T-helper 17 cell (primary cell): Measurements from ENCODE around the gene SETD2. TPM values are rescaled to one million over a fixed set of nuclear protein-coding genes. Genes with fewer than 3 reads are reported as not detected.
A peak's percentile ranks its signal among the peaks of the same experiment; 100 is the strongest.
"Not testable (repeated sequence)": the region's sequence is repeated elsewhere in the genome, so short reads cannot be mapped to it uniquely, and the experiment has no call there.

ENCODE experiments used
- ATAC-seq: fragments of 150-1000 bp; cut with Tn5 transposase; 2 replicates; pipeline ENCODE4 v1.10.0; 2021; ENCODE audit warnings: mild to moderate bottlenecking, moderate library complexity
- DNase-seq, 3 donors: peaks; one replicate each; pipeline versions ENCODE4 v3.0.0 to v3.0.0-alpha.2; 2020 to 2021
- H3K9me3 ChIP-seq: one replicate; pipeline ENCODE4 v1.7.0; 2013; ENCODE audit warnings: low read length, mild to moderate bottlenecking; ENCODE audit not compliant: control insufficient read depth, poor library complexity, severe bottlenecking
- H3K27ac Mint-ChIP-seq: one replicate; pipeline ENCODE4 v1.8.0; 2022; ENCODE audit warnings: mild to moderate bottlenecking, moderate library complexity, mixed read lengths
- H3K27me3 Mint-ChIP-seq: one replicate; pipeline ENCODE4 v1.8.0; 2022; ENCODE audit warnings: mixed read lengths
- H3K36me3 Mint-ChIP-seq: one replicate; pipeline ENCODE4 v1.8.0; 2022; ENCODE audit warnings: low read depth, mixed read lengths
- H3K4me1 Mint-ChIP-seq: one replicate; pipeline ENCODE4 v1.8.0; 2022; ENCODE audit warnings: mild to moderate bottlenecking, mixed read lengths
- H3K4me3 Mint-ChIP-seq: one replicate; pipeline ENCODE4 v1.8.0; 2022; ENCODE audit warnings: mild to moderate bottlenecking, moderate library complexity, mixed read lengths
- total RNA-seq, 4 donors: library from RNA in 2 of 4; stranded (reverse) in 2 of 4; gene quantifications; one replicate each; pipeline ENCODE4 v1.2.3 and lab custom pipeline; 2022 to 2026

The SETD2 gene
- total RNA-seq, 2 donors from 2014 or later, result 76.1 to 86.9 TPM

DNA sequence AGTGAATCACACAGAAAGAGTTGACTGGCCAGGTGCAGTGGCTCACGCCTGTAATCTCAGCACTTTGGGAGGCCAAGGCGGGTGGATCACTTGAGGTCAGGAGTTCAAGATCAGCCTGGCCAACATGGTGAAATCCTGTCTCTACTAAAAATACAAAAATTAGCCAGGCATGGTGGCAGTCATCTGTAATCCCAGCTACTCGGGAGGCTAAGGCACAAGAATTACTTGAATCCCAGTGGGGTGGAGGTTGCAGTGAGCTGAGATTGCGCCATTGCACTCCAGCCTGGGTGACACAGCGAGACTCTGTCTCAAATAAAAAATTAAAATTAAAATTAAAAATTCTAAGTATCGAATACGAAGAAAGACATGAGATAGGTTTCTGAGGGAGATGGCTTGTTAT, 23.4 kb downstream of the SETD2 start:
- not testable (repeated sequence) for H3K27me3 Mint-ChIP-seq, ATAC-seq, H3K9me3 ChIP-seq, H3K36me3 Mint-ChIP-seq, DNase-seq, H3K4me3 Mint-ChIP-seq
- Mint-ChIP-seq H3K4me1 (peaks cover 30% of the 10 kb centered on the region), H3K27ac (peak overlapping the region; percentile 14)

DNA sequence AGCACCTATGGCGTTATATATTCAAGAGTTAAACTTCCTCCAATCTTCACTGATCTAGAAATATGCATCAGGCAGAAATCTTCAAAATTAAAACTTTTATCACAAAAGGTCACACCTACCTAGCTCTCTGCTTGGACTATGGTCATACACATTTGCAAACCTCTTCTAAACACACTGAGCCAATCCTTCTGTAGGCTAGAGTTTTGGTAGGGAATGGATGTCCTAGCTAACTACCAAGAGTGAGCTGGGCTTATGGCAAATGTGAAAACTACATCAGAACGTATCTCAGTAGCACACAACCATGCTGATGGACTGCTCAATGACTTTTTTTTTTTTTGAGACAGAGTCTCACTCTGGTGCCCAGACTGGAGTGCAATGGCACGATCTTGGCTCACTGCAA, 29.6 kb downstream of the SETD2 start:
- ATAC-seq, result no peak
- H3K4me1 Mint-ChIP-seq, result peaks cover 47% of the 10 kb centered on the region
- DNase-seq, result no peak
- no peak overlapping the region for H3K27ac Mint-ChIP-seq
- H3K9me3 ChIP-seq, result no peaks in the 10 kb centered on the region
- no peak overlapping the region for H3K4me3 Mint-ChIP-seq
- H3K36me3 Mint-ChIP-seq, result peaks cover 3% of the 10 kb centered on the region
- no peaks in the 10 kb centered on the region for H3K27me3 Mint-ChIP-seq

DNA sequence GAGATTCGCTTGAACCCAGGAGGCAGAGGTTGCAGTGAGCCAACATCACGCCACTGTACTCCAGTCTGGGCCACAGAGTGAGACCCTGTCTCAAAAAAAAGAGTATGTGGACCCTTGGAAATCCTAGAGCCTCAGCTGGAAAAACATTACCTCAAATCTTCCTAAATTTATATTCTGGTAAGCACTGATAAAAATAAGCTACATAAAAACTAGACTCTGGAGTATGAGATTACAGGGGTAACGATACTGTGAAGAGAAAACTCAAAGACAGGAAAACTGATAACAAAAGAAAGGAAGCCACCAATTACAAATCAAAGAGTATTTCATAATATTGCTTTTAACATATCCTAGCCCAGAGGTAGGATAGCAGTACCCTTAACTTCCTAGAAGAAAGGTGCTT, 30.3 kb downstream of the SETD2 start:
- no peaks in the 10 kb centered on the region for H3K9me3 ChIP-seq
- DNase-seq (no peak), ATAC-seq (no peak)
- Mint-ChIP-seq H3K27ac (peak overlapping the region; percentile 54), H3K27me3 (no peaks in the 10 kb centered on the region), H3K4me3 (no peak overlapping the region), H3K36me3 (peaks cover 3% of the 10 kb centered on the region), H3K4me1 (peaks cover 41% of the 10 kb centered on the region)

DNA sequence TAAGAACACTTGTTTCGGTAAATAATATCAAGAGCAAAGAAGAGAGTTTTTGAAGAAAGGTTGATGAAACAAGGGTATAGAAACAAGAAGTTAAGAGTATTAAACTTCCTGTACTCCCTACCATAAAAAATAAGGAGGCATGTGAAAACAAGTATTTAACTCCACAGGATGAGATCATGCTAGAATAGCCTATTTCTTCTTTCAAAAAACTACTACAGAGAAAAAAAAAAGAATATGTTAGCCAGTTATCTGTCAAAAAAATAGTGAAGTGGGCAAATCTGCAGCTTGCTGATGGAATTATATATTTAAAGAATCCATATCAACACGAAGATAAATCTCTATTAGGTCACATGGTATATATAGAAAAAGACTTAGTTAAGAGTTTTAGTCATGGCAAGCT, 33.4 kb downstream of the SETD2 start:
- H3K27ac Mint-ChIP-seq, result no peak overlapping the region
- no peaks in the 10 kb centered on the region for H3K27me3 Mint-ChIP-seq
- H3K4me1 Mint-ChIP-seq, result peaks cover 37% of the 10 kb centered on the region
- peaks cover 2% of the 10 kb centered on the region for H3K36me3 Mint-ChIP-seq
- H3K4me3 Mint-ChIP-seq, result no peak overlapping the region
- DNase-seq (no peak), ATAC-seq (no peak)
- no peaks in the 10 kb centered on the region for H3K9me3 ChIP-seq

DNA sequence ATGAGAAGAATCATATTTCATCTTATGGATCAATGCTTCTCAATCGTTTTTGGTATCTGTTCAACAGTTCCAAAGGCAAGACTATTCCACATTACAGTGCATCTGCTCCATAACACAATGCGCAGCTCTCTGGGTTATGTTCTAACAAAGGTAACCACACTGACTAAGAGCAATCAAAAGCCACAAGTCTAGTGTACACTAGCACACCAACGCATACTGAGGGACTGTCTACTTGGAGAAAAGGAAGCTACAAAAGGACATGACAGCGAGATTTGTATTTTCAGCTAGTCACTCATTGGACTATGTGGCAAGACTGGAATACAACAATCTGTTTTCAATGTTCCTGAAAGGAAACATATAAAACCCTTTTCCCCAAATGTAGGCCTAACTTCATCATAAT, 35.8 kb downstream of the SETD2 start:
- peaks cover 7% of the 10 kb centered on the region for H3K36me3 Mint-ChIP-seq
- no peaks in the 10 kb centered on the region for H3K9me3 ChIP-seq
- no peak overlapping the region for H3K4me3 Mint-ChIP-seq
- H3K4me1 Mint-ChIP-seq, result peaks cover 25% of the 10 kb centered on the region
- ATAC-seq (no peak), DNase-seq (no peak)
- no peaks in the 10 kb centered on the region for H3K27me3 Mint-ChIP-seq
- H3K27ac Mint-ChIP-seq, result peak overlapping the region; percentile 11

DNA sequence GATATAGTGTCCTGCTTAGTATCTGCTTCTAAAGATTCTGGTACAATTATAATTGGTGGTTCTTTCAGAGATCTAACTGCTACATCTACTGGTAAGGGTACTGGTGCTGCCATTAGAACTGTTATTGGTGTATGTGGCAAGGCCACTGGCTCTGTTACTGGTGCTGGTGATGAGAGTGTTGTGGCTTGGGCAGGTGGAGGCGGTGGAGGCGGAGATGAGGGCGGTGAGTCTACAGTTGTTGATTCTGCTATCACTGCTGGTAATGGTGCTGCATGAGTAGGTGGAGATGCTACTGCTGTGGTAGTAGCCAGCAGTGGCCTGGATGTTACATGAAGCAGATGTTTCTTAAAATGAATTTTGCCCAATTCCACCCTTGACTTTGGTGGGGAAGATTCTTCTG, 40.1 kb downstream of the SETD2 start:
- DNase-seq (no peak), ATAC-seq (no peak)
- no peaks in the 10 kb centered on the region for H3K27me3 Mint-ChIP-seq
- H3K4me1 Mint-ChIP-seq, result peaks cover 26% of the 10 kb centered on the region
- no peak overlapping the region for H3K4me3 Mint-ChIP-seq
- H3K36me3 Mint-ChIP-seq, result peaks cover 12% of the 10 kb centered on the region
- no peak overlapping the region for H3K27ac Mint-ChIP-seq
- no peaks in the 10 kb centered on the region for H3K9me3 ChIP-seq

DNA sequence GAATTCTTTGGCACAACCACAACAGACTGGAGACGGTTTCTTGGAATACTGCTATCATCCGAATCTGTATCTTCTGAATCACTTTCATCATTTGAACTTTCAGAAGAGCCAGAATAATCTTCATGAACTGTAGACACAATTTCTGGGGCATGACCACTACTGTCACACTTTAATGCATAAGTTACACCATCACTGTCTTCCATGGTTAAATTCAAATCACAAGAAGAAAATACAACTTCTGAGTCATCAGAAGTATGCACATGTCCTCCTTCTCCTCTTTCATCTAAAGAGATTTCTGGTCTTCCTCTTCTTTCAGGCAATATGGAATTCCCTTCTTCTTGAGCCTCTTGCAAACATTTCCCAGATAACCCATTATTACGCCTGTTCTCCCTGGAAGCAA, 42.5 kb downstream of the SETD2 start:
- Mint-ChIP-seq H3K27me3 (no peaks in the 10 kb centered on the region), H3K36me3 (peaks cover 13% of the 10 kb centered on the region)

DNA sequence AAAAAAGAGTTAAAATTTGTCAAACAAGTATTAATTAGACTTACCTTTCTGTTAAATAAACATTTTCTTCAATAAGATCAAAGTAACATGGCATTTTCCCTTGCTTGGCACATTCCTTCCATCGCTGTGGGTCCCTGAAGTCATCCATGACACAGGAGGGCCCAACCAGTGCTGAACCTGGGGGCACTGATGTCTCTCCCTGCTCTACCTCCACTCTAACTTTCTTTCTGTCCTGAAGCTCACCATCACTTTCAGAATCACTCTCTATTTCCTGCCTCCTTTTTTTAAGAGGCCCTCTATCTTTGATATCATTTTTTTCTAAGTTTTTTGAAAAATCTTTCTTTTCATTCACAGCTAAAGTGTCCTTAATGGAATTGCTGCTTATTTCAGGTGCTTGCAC, 43.8 kb downstream of the SETD2 start:
- DNase-seq, result no peak
- no peaks in the 10 kb centered on the region for H3K9me3 ChIP-seq
- Mint-ChIP-seq H3K4me3 (peak overlapping the region; percentile 19), H3K27me3 (no peaks in the 10 kb centered on the region), H3K4me1 (peaks cover 28% of the 10 kb centered on the region), H3K36me3 (peaks cover 13% of the 10 kb centered on the region), H3K27ac (peak overlapping the region; percentile 54)
- no peak for ATAC-seq

More for the DNA sequence above, 42.5 kb downstream of the SETD2 start:
- no peak overlapping the region for H3K4me3 Mint-ChIP-seq
- ATAC-seq, result no peak
- no peak for DNase-seq
- no peaks in the 10 kb centered on the region for H3K9me3 ChIP-seq
- H3K4me1 Mint-ChIP-seq, result peaks cover 28% of the 10 kb centered on the region
- H3K27ac Mint-ChIP-seq, result peak overlapping the region; percentile 70

DNA sequence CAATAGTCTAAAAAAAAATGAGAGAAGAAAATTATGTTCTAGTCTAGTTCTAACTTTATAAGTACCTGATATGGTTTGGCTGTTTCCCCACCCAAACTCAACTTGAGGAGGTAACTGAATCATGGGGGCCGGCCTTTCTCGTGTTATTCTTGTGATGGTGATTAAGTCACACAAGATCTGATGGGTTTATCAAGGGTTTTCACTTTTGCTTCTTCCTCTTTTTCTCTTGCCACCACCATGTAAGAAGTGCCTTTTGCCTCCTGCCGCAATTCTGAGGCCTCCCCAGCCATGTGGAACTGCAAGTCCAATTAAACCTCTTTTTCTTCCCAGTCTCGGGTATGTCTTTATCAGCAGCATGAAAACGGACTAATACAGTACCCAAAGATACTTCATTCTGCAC, 44.5 kb downstream of the SETD2 start:
- not testable (repeated sequence) for H3K27ac Mint-ChIP-seq, ATAC-seq, DNase-seq, H3K27me3 Mint-ChIP-seq, H3K9me3 ChIP-seq, H3K4me3 Mint-ChIP-seq
- Mint-ChIP-seq H3K36me3 (peaks cover 15% of the 10 kb centered on the region), H3K4me1 (peaks cover 31% of the 10 kb centered on the region)

DNA sequence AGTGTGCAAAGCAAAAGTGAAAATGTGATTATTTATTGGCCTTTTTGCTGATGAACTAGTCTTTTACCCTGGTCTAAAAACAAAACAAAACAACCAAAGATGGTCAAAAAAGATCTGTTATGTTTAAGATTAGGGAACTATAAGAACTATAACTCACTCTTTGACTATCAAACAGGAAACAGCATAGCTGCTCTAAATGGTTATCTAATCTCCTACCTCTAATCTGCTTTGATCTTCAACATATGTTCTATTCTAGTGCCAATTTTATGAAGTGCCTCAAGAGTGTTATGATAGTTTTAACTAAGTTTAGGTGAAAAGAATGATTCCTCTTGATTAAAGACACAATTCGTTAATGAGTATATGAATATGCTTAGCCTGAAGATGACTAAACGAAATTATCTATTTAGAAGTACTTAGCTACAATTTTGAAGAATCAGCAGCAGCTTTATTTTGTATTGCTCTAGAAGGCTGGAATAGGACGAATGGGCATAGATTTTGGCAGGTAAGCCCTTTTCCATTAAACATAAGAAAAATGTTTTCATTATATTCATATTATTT, 46.0 kb downstream of the SETD2 start:
- H3K4me3 Mint-ChIP-seq, result no peak overlapping the region
- peaks cover 10% of the 10 kb centered on the region for H3K36me3 Mint-ChIP-seq
- ATAC-seq, result peak; percentile 69
- H3K27ac Mint-ChIP-seq, result no peak overlapping the region
- H3K27me3 Mint-ChIP-seq, result no peaks in the 10 kb centered on the region
- peaks cover 26% of the 10 kb centered on the region for H3K4me1 Mint-ChIP-seq
- DNase-seq, result no peak
- H3K9me3 ChIP-seq, result no peaks in the 10 kb centered on the region

DNA sequence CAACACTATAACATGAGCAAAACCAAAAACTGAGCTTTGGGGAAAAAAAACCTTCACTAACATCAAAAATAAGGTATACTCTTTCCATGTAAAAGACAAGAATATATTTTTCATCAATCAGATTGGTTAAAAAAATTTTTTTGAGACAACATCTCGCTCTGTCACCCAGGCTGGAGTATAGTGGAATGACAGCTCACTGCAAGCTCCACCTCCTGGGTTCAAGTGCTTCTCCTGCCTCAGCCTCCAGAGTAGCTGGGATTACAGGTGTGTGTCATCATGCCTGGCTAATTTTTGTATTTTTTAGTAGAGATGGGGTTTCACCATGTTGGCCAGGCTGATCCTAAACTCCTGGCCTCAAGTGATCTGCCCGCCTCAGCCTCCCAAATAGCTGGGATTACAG, 48.4 kb downstream of the SETD2 start:
- H3K36me3 Mint-ChIP-seq, ATAC-seq, H3K27me3 Mint-ChIP-seq, DNase-seq, H3K4me3 Mint-ChIP-seq, H3K9me3 ChIP-seq: not testable (repeated sequence)
- H3K27ac Mint-ChIP-seq, result peak overlapping the region; percentile 21
- H3K4me1 Mint-ChIP-seq, result peaks cover 21% of the 10 kb centered on the region

DNA sequence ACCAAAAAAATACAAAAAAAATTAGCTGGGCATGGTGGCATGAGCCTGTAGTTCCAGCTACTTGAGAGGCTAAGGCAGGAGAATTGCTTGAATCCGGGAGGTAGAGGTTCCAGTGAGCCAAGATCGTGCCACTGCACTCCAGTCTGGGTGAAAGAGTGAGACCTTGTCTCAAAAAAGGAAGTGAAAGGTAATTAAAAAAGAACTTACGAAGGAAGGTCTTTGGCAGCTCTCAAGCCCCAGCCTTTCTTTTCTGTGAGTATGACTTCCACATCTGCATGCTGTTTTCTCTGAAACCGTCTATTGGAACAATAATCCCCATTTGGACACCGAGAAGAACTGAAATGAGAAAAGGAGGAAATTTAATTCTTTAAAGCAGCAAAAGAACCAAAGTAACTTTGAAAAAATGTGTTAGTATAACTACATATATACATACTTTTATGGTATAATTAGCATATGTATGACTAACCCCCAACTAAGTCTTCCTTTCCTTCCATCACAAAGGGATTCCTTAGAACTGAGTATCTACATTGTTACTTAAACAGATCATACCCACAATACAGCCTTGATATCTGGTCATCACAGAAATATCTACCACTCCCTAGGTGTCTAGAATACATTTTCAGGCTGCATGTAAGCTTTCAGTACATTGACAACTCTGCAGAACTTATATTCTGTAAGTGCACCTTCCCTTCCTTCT, 50.1 kb downstream of the SETD2 start:
- no peak overlapping the region for H3K4me3 Mint-ChIP-seq
- peaks cover 6% of the 10 kb centered on the region for H3K36me3 Mint-ChIP-seq
- ATAC-seq, result no peak

DNA sequence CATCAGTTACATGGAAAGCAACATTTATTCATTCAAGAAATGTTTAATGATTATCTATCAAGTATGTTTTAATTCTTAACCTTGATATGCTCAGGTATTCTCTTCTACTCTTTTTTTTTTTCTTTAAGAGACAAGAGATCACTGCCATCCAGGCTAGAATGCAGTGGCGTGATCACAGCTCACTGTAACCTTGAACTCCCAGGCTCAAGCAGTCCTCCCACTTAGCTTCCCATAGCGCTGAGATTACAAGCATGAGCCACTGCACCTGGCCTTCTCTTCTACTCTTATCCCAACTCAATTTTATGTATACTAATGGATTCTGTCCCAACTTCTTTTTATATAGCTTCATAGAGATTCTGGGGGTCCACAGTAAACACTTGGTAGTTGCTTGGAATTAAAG, 50.9 kb downstream of the SETD2 start:
- H3K9me3 ChIP-seq, result no peaks in the 10 kb centered on the region
- Mint-ChIP-seq H3K27me3 (no peaks in the 10 kb centered on the region), H3K27ac (no peak overlapping the region), H3K4me3 (no peak overlapping the region), H3K4me1 (peaks cover 17% of the 10 kb centered on the region), H3K36me3 (peaks cover 6% of the 10 kb centered on the region)
- no peak for DNase-seq
- no peak for ATAC-seq

More for the DNA sequence above, 50.1 kb downstream of the SETD2 start:
- no peaks in the 10 kb centered on the region for H3K27me3 Mint-ChIP-seq
- DNase-seq, result no peak
- peaks cover 16% of the 10 kb centered on the region for H3K4me1 Mint-ChIP-seq
- H3K9me3 ChIP-seq, result no peaks in the 10 kb centered on the region
- no peak overlapping the region for H3K27ac Mint-ChIP-seq

DNA sequence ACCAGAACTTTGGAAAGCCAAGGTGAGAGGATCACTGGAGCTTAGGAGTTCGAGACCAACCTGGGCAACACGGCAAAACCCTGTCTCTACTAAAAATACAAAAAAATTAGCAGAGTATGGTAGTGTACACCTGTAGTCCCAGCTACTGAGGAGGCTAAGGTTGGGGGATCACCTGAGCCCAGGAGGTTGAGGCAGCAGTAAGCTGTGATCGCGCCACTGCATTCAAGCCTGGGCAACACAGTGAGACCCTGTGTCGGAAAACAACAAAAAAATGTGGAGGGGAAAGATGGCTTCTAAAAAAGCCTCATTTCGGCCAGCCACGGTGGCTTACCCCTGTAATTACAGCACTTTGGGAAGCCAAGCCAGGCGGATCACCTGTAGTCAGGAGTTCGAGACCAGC, 54.5 kb downstream of the SETD2 start:
- H3K36me3 Mint-ChIP-seq, result peaks cover 4% of the 10 kb centered on the region
- H3K4me3 Mint-ChIP-seq, result no peak overlapping the region
- no peaks in the 10 kb centered on the region for H3K27me3 Mint-ChIP-seq
- DNase-seq (no peak), ATAC-seq (no peak)
- peak overlapping the region; percentile 9 for H3K27ac Mint-ChIP-seq
- peaks cover 8% of the 10 kb centered on the region for H3K4me1 Mint-ChIP-seq
- no peaks in the 10 kb centered on the region for H3K9me3 ChIP-seq
